ENCODE data around the gene TMEM156. TPM values are rescaled to one million over a fixed set of nuclear protein-coding genes. Genes with fewer than 3 reads are reported as not detected.

TMEM156 gene
- total RNA-seq, 1 donor from 2014 or later = not detected

DNA sequence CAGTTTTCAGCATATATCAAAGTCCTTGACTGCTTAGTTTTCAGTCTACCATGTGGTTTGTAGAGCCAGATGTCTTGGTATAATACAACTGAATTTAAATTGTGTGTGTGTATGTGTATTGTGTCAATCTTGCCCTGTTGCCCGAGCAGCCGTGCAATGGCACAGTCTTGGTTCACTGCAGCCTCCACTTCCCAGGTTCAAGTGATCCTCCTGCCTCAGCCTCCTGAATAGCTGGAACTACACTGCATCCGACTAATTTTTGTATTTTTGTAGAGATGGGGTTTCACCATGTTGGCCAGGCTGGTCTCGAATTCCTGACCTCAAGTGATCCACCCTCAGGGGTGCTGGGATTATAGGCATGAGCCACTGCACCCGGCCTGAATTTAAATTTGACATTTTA is 23.8 kb upstream of the TMEM156 start:
- TF ChIP-seq, protein P1, sequence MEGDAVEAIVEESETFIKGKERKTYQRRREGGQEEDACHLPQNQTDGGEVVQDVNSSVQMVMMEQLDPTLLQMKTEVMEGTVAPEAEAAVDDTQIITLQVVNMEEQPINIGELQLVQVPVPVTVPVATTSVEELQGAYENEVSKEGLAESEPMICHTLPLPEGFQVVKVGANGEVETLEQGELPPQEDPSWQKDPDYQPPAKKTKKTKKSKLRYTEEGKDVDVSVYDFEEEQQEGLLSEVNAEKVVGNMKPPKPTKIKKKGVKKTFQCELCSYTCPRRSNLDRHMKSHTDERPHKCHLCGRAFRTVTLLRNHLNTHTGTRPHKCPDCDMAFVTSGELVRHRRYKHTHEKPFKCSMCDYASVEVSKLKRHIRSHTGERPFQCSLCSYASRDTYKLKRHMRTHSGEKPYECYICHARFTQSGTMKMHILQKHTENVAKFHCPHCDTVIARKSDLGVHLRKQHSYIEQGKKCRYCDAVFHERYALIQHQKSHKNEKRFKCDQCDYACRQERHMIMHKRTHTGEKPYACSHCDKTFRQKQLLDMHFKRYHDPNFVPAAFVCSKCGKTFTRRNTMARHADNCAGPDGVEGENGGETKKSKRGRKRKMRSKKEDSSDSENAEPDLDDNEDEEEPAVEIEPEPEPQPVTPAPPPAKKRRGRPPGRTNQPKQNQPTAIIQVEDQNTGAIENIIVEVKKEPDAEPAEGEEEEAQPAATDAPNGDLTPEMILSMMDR (IDR thresholded peaks at IDR 0.05; ENCODE audit: unreplicated experiment) = no peak
- DNase-seq (ENCODE audit: low spot score, unreplicated experiment) = no peak
- no peak overlapping the region for H3K27ac Mint-ChIP-seq
- no peaks in the 10 kb centered on the region for H3K36me3 Mint-ChIP-seq (ENCODE audit: insufficient read depth)
- no peaks in the 10 kb centered on the region for H3K9me3 Mint-ChIP-seq (ENCODE audit: low read depth)
- peaks cover 10% of the 10 kb centered on the region for H3K4me1 Mint-ChIP-seq (ENCODE audit: low read depth)
- no peak overlapping the region for H3K4me3 Mint-ChIP-seq (ENCODE audit: low read depth)
- H3K27me3 Mint-ChIP-seq = no peaks in the 10 kb centered on the region

DNA sequence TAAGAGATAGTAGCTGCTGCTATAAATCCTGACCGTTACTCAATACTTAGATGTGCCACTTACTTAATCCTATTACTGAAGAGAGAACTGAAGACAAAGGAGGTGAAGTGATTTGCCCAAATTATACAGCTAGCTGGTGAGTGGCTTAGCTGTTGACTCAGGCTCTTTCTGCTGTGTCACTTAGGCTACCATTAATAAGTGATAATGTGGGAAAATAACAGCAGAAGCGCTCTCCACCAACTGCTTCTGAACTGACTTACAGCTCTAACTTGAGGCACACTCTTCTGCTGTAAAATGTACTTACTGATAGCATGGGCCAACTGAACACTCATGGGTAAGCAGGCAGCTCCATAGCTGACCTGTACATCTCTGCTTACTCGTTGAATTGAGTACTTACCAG is 22.3 kb upstream of the TMEM156 start:
- no peaks in the 10 kb centered on the region for H3K27me3 Mint-ChIP-seq
- no peak for DNase-seq (ENCODE audit: low spot score, unreplicated experiment)
- no peak overlapping the region for H3K4me3 Mint-ChIP-seq (ENCODE audit: low read depth)
- H3K4me1 Mint-ChIP-seq (ENCODE audit: low read depth) = peaks cover 4% of the 10 kb centered on the region
- H3K9me3 Mint-ChIP-seq (ENCODE audit: low read depth) = no peaks in the 10 kb centered on the region
- TF ChIP-seq, protein P1 (IDR thresholded peaks at IDR 0.05; ENCODE audit: unreplicated experiment) = no peak
- no peak overlapping the region for H3K27ac Mint-ChIP-seq
- H3K36me3 Mint-ChIP-seq (ENCODE audit: insufficient read depth) = no peaks in the 10 kb centered on the region

DNA sequence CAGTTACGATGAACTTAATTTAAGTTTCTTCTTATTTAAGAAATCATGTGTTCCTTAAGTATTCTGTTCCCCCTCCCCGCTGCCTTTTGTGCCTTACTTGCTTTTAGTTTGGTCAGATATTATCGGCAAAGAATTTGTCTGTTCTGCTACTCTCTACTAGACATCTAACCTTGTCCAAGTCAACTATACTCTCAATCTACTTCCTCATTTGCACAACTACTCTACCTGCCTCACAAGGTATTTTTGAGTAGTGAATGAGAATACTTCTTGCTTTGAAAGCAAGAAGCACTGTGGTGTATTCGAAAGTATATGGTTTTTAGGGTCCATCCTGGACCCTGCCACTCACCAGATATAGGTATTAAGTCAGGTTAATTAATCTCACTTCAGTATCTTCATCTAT is 21.8 kb upstream of the TMEM156 start:
- Mint-ChIP-seq H3K4me3 (ENCODE audit: low read depth) (no peak overlapping the region), H3K27me3 (no peaks in the 10 kb centered on the region), H3K36me3 (ENCODE audit: insufficient read depth) (no peaks in the 10 kb centered on the region), H3K27ac (no peak overlapping the region), H3K4me1 (ENCODE audit: low read depth) (peaks cover 4% of the 10 kb centered on the region), H3K9me3 (ENCODE audit: low read depth) (no peaks in the 10 kb centered on the region)
- DNase-seq (ENCODE audit: low spot score, unreplicated experiment) = no peak
- TF ChIP-seq, protein P1 (IDR thresholded peaks at IDR 0.05; ENCODE audit: unreplicated experiment) = no peak

DNA sequence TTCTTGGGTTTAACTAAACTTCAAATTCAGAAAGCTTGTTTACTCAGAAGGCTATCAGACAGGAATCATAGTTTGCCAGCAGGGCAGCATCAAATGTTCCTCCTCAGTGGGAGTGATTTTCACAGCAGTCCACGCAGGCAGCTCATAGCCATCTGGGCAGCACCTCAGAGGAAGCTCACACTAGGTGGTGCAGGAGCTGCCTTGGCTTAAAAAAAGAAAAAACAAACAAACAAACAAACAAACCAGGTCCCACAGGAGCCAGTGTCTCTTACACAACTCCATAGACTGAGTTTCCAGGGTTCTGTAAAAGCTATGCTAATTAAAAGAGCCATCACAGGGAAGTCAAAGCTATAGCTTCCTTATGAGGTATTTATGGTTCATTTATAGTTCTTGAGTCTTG is 19.3 kb upstream of the TMEM156 start:
- Mint-ChIP-seq H3K9me3 (ENCODE audit: low read depth) (no peaks in the 10 kb centered on the region), H3K4me1 (ENCODE audit: low read depth) (peaks cover 4% of the 10 kb centered on the region), H3K27ac (no peak overlapping the region), H3K36me3 (ENCODE audit: insufficient read depth) (no peaks in the 10 kb centered on the region), H3K4me3 (ENCODE audit: low read depth) (no peak overlapping the region), H3K27me3 (no peaks in the 10 kb centered on the region)
- DNase-seq (ENCODE audit: low spot score, unreplicated experiment) = no peak
- TF ChIP-seq, protein P1 (IDR thresholded peaks at IDR 0.05; ENCODE audit: unreplicated experiment) = no peak

- H3K27ac Mint-ChIP-seq = no peak overlapping the region
- DNase-seq (ENCODE audit: low spot score, unreplicated experiment) = no peak
- H3K36me3 Mint-ChIP-seq (ENCODE audit: insufficient read depth) = no peaks in the 10 kb centered on the region
- H3K27me3 Mint-ChIP-seq = no peaks in the 10 kb centered on the region
- peaks cover 8% of the 10 kb centered on the region for H3K4me1 Mint-ChIP-seq (ENCODE audit: low read depth)
- no peak overlapping the region for H3K4me3 Mint-ChIP-seq (ENCODE audit: low read depth)
- TF ChIP-seq, protein P1 (IDR thresholded peaks at IDR 0.05; ENCODE audit: unreplicated experiment) = no peak
- no peaks in the 10 kb centered on the region for H3K9me3 Mint-ChIP-seq (ENCODE audit: low read depth)
These were observed 18.4 kb upstream of the TMEM156 start for GRCh38 chr4:39050590-39050989.
